GM12873 (cell line): ENCODE data around the gene BANF1.

Experiments
- CTCF ChIP-seq: IDR thresholded peaks from 2 replicates; pipeline ENCODE4 v1.5.1; 2012; ENCODE audit warnings: low read depth, mild to moderate bottlenecking, moderate library complexity, low read length, control low read depth; ENCODE audit not compliant: insufficient read depth; ENCODE audit errors: missing control alignments

Gene BANF1

GRCh38 chr11:66052664-66052982, 50.3 kb downstream of the BANF1 start:
- no peak for TF ChIP-seq CTCF
